ENCODE results near the gene MAGI3.

DNA sequence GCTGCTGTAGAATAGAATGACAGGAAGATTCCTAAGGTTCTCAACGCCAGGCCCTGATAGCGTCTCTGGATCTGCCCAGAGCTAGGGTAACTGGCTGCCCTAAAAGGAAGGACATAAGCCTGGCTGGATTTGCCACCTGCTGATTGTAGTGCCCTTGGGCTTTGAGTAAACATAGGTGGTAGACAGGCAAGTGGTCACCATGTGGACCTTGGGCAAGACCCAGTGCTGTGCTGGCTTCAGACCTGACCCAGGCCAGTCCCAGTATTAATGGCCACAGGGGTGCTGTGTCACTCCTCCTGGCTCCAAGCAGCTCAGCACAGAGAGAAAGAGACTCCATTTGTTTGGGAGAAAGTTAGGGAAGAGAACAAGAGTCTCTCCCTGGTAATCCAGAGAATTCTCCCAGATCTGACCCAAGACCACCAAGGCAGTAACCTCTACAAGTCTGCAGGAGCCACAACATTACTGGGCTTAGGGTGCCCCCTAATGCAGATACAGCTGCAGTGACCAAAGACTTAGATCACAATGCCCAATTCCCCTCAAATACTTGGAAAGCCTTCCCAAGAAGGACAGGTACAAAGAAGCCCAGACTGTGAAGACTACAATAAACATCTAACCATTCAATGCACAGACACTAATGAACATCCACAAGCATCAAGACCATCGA lies 324.4 kb downstream of the MAGI3 start:
- TF ChIP-seq CHD2 (IDR thresholded peaks at IDR 0.05; ENCODE audit: low read length, partially characterized antibody), result no peak
- TF ChIP-seq, protein P1, sequence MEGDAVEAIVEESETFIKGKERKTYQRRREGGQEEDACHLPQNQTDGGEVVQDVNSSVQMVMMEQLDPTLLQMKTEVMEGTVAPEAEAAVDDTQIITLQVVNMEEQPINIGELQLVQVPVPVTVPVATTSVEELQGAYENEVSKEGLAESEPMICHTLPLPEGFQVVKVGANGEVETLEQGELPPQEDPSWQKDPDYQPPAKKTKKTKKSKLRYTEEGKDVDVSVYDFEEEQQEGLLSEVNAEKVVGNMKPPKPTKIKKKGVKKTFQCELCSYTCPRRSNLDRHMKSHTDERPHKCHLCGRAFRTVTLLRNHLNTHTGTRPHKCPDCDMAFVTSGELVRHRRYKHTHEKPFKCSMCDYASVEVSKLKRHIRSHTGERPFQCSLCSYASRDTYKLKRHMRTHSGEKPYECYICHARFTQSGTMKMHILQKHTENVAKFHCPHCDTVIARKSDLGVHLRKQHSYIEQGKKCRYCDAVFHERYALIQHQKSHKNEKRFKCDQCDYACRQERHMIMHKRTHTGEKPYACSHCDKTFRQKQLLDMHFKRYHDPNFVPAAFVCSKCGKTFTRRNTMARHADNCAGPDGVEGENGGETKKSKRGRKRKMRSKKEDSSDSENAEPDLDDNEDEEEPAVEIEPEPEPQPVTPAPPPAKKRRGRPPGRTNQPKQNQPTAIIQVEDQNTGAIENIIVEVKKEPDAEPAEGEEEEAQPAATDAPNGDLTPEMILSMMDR (IDR thresholded peaks at IDR 0.05), result no peak

All from A549 (cell line).